IMR-90 (cell line): Measurements from ENCODE around the gene PPM1H. TPM values are rescaled to one million over a fixed set of nuclear protein-coding genes. Genes with fewer than 3 reads are reported as not detected.
A peak's percentile ranks its signal among the peaks of the same experiment; 100 is the strongest.

Experiments
- ATAC-seq: fragments of 200-7000 bp; cut with Tn5 transposase; 2 replicates; pipeline ENCODE4 v1.9.1; 2020; ENCODE audit warnings: low read depth, mild to moderate bottlenecking, moderate library complexity
- BruUV-seq: library from RNA; stranded (reverse); fragments of 400-500 nt; replicated peaks from 2 replicates; lab custom pipeline; 2021; lab: Mats Ljungman, UMichigan
- CTCF ChIA-PET: fragments of 300-600 bp; formaldehyde crosslinking; extraction: SDS; loops from one replicate; lab custom pipeline; 2021; ENCODE audit warnings: antibody characterized with exemption; lab: Yijun Ruan, JAX
- POLR2A ChIA-PET: fragments of 300-600 bp; sonication (Branson Sonifier 250); formaldehyde crosslinking; loops from one replicate; lab custom pipeline; 2022; ENCODE audit warnings: antibody characterized with exemption; ENCODE audit not compliant: unreplicated experiment; lab: Charles Lee
- DNase-seq: peaks from one replicate; pipeline ENCODE4 v3.0.0; 2013
- H2AFZ ChIP-seq: replicated peaks from 2 replicates; pipeline ENCODE3; 2013; ENCODE audit warnings: low read length, mild to moderate bottlenecking; ENCODE audit not compliant: poor library complexity
- H2AK5ac ChIP-seq: 2 replicates; pipeline ENCODE4 v1.6.1; 2013; ENCODE audit warnings: low read depth, low read length, inconsistent platforms
- H2AK9ac ChIP-seq: replicated peaks from 2 replicates; pipeline ENCODE3; 2013; ENCODE audit warnings: mild to moderate bottlenecking, low read depth, low read length, moderate library complexity; ENCODE audit not compliant: poor library complexity
- H2BK120ac ChIP-seq: 2 replicates; pipeline ENCODE4 v1.6.1; 2013; ENCODE audit warnings: low read depth, low read length, inconsistent platforms
- H2BK15ac ChIP-seq: 3 replicates; pipeline ENCODE4 v1.6.1; 2013; ENCODE audit warnings: low read depth, low read length, inconsistent platforms
- H2BK20ac ChIP-seq: 2 replicates; pipeline ENCODE4 v1.6.1; 2013; ENCODE audit warnings: low read depth, mild to moderate bottlenecking, inconsistent platforms, low read length, moderate library complexity
- H2BK5ac ChIP-seq: 2 replicates; pipeline ENCODE4 v1.6.1; 2013; ENCODE audit warnings: mild to moderate bottlenecking, low read depth, low read length, inconsistent platforms; ENCODE audit not compliant: poor library complexity, severe bottlenecking
- H3K14ac ChIP-seq: replicated peaks from 2 replicates; pipeline ENCODE4 v1.6.1; 2013; ENCODE audit warnings: low read depth, low read length, inconsistent platforms
- H3K18ac ChIP-seq: 2 replicates; pipeline ENCODE4 v1.6.1; 2013; ENCODE audit warnings: low read depth, low read length, control low read depth
- H3K23ac ChIP-seq: 2 replicates; pipeline ENCODE4 v1.6.1; 2013; ENCODE audit warnings: low read depth, low read length, inconsistent platforms
- H3K27ac ChIP-seq: 2 replicates; pipeline ENCODE4 v1.5.1; 2013; ENCODE audit warnings: mild to moderate bottlenecking, control low read depth, low read length; ENCODE audit not compliant: insufficient read depth
- H3K27me3 ChIP-seq: 2 replicates; pipeline ENCODE4 v1.6.1; 2013; ENCODE audit warnings: low read length; ENCODE audit not compliant: control insufficient read depth, insufficient read depth
- H3K36me3 ChIP-seq: 2 replicates; pipeline ENCODE4 v1.6.1; 2013; ENCODE audit warnings: low read length, mixed read lengths; ENCODE audit not compliant: control insufficient read depth, insufficient read depth
- H3K4ac ChIP-seq: 2 replicates; pipeline ENCODE4 v1.6.1; 2013; ENCODE audit warnings: low read depth, low read length, inconsistent platforms
- H3K4me1 ChIP-seq: 2 replicates; pipeline ENCODE4 v1.6.1; 2013; ENCODE audit warnings: low read length, mixed read lengths; ENCODE audit not compliant: control insufficient read depth, insufficient read depth
- H3K4me2 ChIP-seq: 2 replicates; pipeline ENCODE4 v1.6.1; 2013; ENCODE audit warnings: low read depth, mild to moderate bottlenecking, control low read depth, low read length, moderate library complexity
- H3K4me3 ChIP-seq: 2 replicates; pipeline ENCODE4 v1.5.1; 2013; ENCODE audit warnings: low read depth, mild to moderate bottlenecking, control low read depth, low read length, moderate library complexity; ENCODE audit not compliant: insufficient read depth
- H3K56ac ChIP-seq: 2 replicates; pipeline ENCODE4 v1.6.1; 2013; ENCODE audit warnings: low read length, inconsistent platforms; ENCODE audit not compliant: insufficient read depth; ENCODE audit errors: extremely low read depth
- H3K79me1 ChIP-seq, 2 experiments: 2 replicates each; pipeline ENCODE4 v1.6.1; 2013; ENCODE audit warnings: low read length in 2 of 2, inconsistent platforms in 1 of 2, low read depth in 1 of 2
- H3K9ac ChIP-seq: 2 replicates; pipeline ENCODE4 v1.6.1; 2013; ENCODE audit warnings: low read depth, low read length, control low read depth
- H3K9me1 ChIP-seq: 2 replicates; pipeline ENCODE4 v1.6.1; 2013; ENCODE audit warnings: low read length, inconsistent platforms; ENCODE audit not compliant: insufficient read depth
- H3K9me3 ChIP-seq: 2 replicates; pipeline ENCODE4 v1.6.1; 2013; ENCODE audit warnings: low read length; ENCODE audit not compliant: control insufficient read depth, insufficient read depth
- H4K20me1 ChIP-seq: 2 replicates; pipeline ENCODE4 v1.6.1; 2013; ENCODE audit warnings: low read length, inconsistent platforms; ENCODE audit not compliant: insufficient read depth
- H4K5ac ChIP-seq: 2 replicates; pipeline ENCODE4 v1.6.1; 2013; ENCODE audit warnings: mild to moderate bottlenecking, low read depth, low read length, control low read depth
- H4K8ac ChIP-seq, 2 experiments: 2 replicates each; pipeline ENCODE4 v1.6.1; 2013; ENCODE audit warnings: low read depth in 2 of 2, low read length in 2 of 2, control low read depth in 1 of 2, inconsistent platforms in 1 of 2
- H4K91ac ChIP-seq: 2 replicates; pipeline ENCODE4 v1.6.1; 2013; ENCODE audit warnings: low read depth, low read length, inconsistent platforms; ENCODE audit not compliant: insufficient read depth
- BHLHE40 ChIP-seq: fragments of 150-350 bp; IDR thresholded peaks from 2 replicates; pipeline ENCODE4 v1.6.1; 2016; ENCODE audit warnings: mild to moderate bottlenecking, low read depth, low read length
- CHD1 ChIP-seq: IDR thresholded peaks from 2 replicates; pipeline ENCODE4 v1.6.1; 2012; ENCODE audit warnings: low read depth, low read length, improper control_type of control experiment
- ELK1 ChIP-seq: fragments of 150-350 bp; IDR thresholded peaks from 2 replicates; pipeline ENCODE4 v1.6.1; 2016; ENCODE audit warnings: low read depth, mild to moderate bottlenecking, low read length, moderate library complexity, borderline replicate concordance
- MXI1 ChIP-seq: IDR thresholded peaks from 2 replicates; pipeline ENCODE4 v1.6.1; 2012; ENCODE audit warnings: low read depth, mild to moderate bottlenecking, low read length, moderate library complexity, borderline replicate concordance
- NFE2L2 ChIP-seq: fragments of 150-350 bp; IDR thresholded peaks from 2 replicates; pipeline ENCODE4 v1.6.1; 2016; ENCODE audit warnings: low read depth, mild to moderate bottlenecking, low read length
- RCOR1 ChIP-seq: IDR thresholded peaks from 2 replicates; pipeline ENCODE4 v1.6.1; 2012; ENCODE audit warnings: mild to moderate bottlenecking, low read length, improper control_type of control experiment; ENCODE audit not compliant: insufficient replicate concordance
- USF2 ChIP-seq: fragments of 150-350 bp; IDR thresholded peaks from 2 replicates; pipeline ENCODE4 v1.6.1; 2017; ENCODE audit warnings: mild to moderate bottlenecking, antibody characterized with exemption, low read length, low read depth
- WGBS, 2 experiments: methylation state at CpG; one replicate each; pipeline versions ENCODE4 v1.1.5 to v1.1.7; 2013; ENCODE audit warnings: missing lambda C conversion rate in 2 of 2; ENCODE audit not compliant: insufficient read length in 1 of 2; ENCODE audit errors: extremely low coverage in 2 of 2; 5-methylcytosine and 5-hydroxymethylcytosine counted together
- dilution Hi-C: fragments of 300-500 bp; cut with HindIII; formaldehyde crosslinking; loops from one replicate; pipeline ENCODE4 v1.14.3; 2018; ENCODE audit warnings: low sequenced_read_pairs; ENCODE audit not compliant: unreplicated experiment
- in situ Hi-C: fragments of 300-500 bp; cut with MboI; formaldehyde crosslinking; loops from 3 replicates; pipeline ENCODE4 v1.14.3; 2019; ENCODE audit warnings: low sequenced_read_pairs, inconsistent platforms, mixed read lengths
- intact Hi-C: fragments of 100-400 bp; cut with micrococcal nuclease; formaldehyde crosslinking; loops from 2 replicates; pipeline ENCODE4 v1.10.0; 2022
- polyA plus RNA-seq, 3 experiments: library from polyadenylated mRNA; depleted of rRNA; stranded (reverse); fragments of >200 nt; gene quantifications; 2 replicates each; pipeline ENCODE4 v1.2.3, GENCODE V29; 2012; ENCODE audit warnings: low replicate concordance in 1 of 3
- total RNA-seq: library from RNA; depleted of rRNA; stranded (reverse); fragments of >200 nt; gene quantifications from 2 replicates; pipeline ENCODE4 v1.2.3, GENCODE V29; 2012

The PPM1H gene
- total and polyA plus RNA-seq, 2 of the 4 experiments (the other 2 are of a cell fraction): 0.14 to 0.18 TPM

GRCh38 chr12:62714774-62715721 is 219.9 kb downstream of the PPM1H start (continued):
- no peak for TF ChIP-seq USF2

DNA sequence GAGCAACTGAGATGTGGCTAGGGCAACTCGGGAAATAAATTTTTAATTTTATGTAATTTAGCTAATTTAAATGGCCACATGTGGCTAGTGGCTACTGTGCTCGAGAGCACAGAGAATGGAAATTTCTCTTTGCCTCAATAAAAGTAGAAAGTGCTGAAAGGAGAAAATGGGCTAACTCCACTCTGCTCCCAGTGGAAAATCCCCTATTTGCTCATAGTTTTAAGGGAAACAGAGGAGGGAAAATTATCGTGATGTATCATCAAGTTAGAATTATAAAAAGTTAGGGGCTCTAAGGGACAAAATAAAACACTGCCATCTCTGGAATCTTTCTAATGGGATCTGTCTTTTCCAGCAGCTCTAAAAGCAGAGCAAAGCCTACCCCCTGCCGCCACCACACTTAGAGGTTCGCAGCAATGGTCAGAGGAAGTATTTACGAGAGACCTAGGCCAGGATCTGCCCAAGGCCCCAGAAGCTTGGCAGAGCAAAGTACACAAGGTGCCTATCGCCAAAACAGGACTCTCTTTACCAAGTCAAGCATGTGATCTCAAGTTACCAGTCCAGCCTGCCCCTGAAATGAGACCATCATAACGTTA is 220.7 kb downstream of the PPM1H start:
- Histone ChIP-seq H3K9me1 (peaks cover 3% of the 10 kb centered on the region; the same call in 1 of the 2 replicates), H3K4ac (no peak overlapping the region), H4K8ac (no peak overlapping the region), H3K36me3 (no peaks in the 10 kb centered on the region), H3K27me3 (no peaks in the 10 kb centered on the region), H3K79me1 (no peaks in the 10 kb centered on the region), H3K23ac (no peak overlapping the region; the same call in 1 of the 2 replicates), H4K91ac (no peak overlapping the region), H4K5ac (no peak overlapping the region), H2AK5ac (no peak overlapping the region; the same call in 1 of the 2 replicates), H2BK20ac (0 out of 2 replicates have a peak overlapping the region, but pooled peaks have one; percentile 1), H2AFZ (peak overlapping the region; percentile 23), H3K4me2 (no peak overlapping the region), H3K9me3 (no peaks in the 10 kb centered on the region), H2BK15ac (no peak overlapping the region), H2BK120ac (no peak overlapping the region), H4K20me1 (no peaks in the 10 kb centered on the region), H2AK9ac (no peak overlapping the region), H2BK5ac (no peak overlapping the region), H3K56ac (no peak overlapping the region), H3K27ac (no peak overlapping the region), H3K14ac (peak overlapping the region; percentile 2), H3K4me1 (no peaks in the 10 kb centered on the region), H3K18ac (no peak overlapping the region), H3K9ac (no peak overlapping the region), H3K4me3 (no peak overlapping the region)
- intact Hi-C loops (no loop called here), dilution Hi-C loops (no loop called here), in situ Hi-C loops (no loop called here)
- DNase-seq: no peak
- CTCF ChIA-PET: no interaction called here
- no peak for ATAC-seq
- WGBS, 2 experiments: 100% methylated on average over 3 of the region's 8 CpGs; no CpG with 5 or more reads in 1 of the 2 experiments
- TF ChIP-seq NFE2L2: no peak
- TF ChIP-seq RCOR1: no peak
- no peak for TF ChIP-seq ELK1
- no peak for TF ChIP-seq MXI1
- no peak for TF ChIP-seq CHD1
- no peak for TF ChIP-seq BHLHE40
- BruUV-seq: no TSS peak
- POLR2A ChIA-PET: no interaction called here
